ENCODE measurements around the gene MMAA.

DNA sequence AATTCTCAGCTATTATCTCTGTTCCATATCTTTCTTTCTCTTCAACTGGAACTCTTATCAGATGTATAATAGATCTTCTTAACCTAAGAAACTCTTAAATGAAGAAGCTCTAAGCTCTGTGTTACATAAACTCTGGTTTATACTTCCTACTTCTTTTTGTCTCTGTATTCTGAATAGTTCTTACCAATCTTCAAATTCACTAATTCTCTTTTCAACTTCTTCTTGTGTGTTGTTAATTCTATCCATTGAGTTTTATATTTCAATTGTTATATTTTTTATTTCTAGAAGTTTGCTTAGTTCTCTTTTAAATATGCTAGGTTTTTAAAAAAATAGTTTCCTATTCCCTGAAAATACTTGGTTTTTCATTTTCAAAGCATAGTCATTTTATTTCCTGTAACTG lies 13.2 kb upstream of the MMAA start:
- TF ChIP-seq, protein P1, sequence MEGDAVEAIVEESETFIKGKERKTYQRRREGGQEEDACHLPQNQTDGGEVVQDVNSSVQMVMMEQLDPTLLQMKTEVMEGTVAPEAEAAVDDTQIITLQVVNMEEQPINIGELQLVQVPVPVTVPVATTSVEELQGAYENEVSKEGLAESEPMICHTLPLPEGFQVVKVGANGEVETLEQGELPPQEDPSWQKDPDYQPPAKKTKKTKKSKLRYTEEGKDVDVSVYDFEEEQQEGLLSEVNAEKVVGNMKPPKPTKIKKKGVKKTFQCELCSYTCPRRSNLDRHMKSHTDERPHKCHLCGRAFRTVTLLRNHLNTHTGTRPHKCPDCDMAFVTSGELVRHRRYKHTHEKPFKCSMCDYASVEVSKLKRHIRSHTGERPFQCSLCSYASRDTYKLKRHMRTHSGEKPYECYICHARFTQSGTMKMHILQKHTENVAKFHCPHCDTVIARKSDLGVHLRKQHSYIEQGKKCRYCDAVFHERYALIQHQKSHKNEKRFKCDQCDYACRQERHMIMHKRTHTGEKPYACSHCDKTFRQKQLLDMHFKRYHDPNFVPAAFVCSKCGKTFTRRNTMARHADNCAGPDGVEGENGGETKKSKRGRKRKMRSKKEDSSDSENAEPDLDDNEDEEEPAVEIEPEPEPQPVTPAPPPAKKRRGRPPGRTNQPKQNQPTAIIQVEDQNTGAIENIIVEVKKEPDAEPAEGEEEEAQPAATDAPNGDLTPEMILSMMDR (IDR thresholded peaks at IDR 0.05) = no peak
- TF ChIP-seq POLR2A (IDR thresholded peaks at IDR 0.05) = no peak

Measured in testis (tissue), 2 donors.